KMS-11 (cell line): ENCODE data around the gene CSRNP3.

Source experiments
- H2AFZ ChIP-seq: fragments of 200-600 bp; sonication (generic); 2 replicates; pipeline ENCODE4 v1.6.1; 2016; ENCODE audit warnings: antibody characterized with exemption, mixed run types, low read depth
- H3K27ac ChIP-seq: fragments of 200-600 bp; sonication (generic); 2 replicates; pipeline ENCODE4 v1.6.1; 2016; ENCODE audit warnings: mild to moderate bottlenecking, mixed run types
- H3K27me3 ChIP-seq: fragments of 200-600 bp; sonication (generic); 2 replicates; pipeline ENCODE4 v1.6.1; 2017; ENCODE audit warnings: mild to moderate bottlenecking, low read depth, mixed run types, moderate library complexity; ENCODE audit not compliant: insufficient read depth
- H3K36me3 ChIP-seq: fragments of 200-600 bp; sonication (generic); 2 replicates; pipeline ENCODE4 v1.6.1; 2017; ENCODE audit warnings: mild to moderate bottlenecking, mixed run types; ENCODE audit not compliant: insufficient read depth
- H3K4me1 ChIP-seq: fragments of 200-600 bp; sonication (generic); 2 replicates; pipeline ENCODE4 v1.6.1; 2016; ENCODE audit warnings: mild to moderate bottlenecking, low read depth, mixed run types; ENCODE audit not compliant: poor library complexity, severe bottlenecking
- H3K4me2 ChIP-seq: fragments of 200-600 bp; sonication (generic); 2 replicates; pipeline ENCODE4 v1.7.0; 2016; ENCODE audit warnings: mild to moderate bottlenecking, mixed run types
- H3K4me3 ChIP-seq: fragments of 200-600 bp; sonication (generic); IDR thresholded peaks from 2 replicates; pipeline ENCODE4 v1.6.1; 2017; ENCODE audit warnings: low read depth, low read length, mixed read lengths; ENCODE audit not compliant: insufficient read depth
- H3K79me2 ChIP-seq: fragments of 200-600 bp; sonication (generic); 2 replicates; pipeline ENCODE4 v1.6.1; 2016; ENCODE audit warnings: low read depth, mixed run types; ENCODE audit not compliant: insufficient read depth
- H3K9ac ChIP-seq: fragments of 200-600 bp; sonication (generic); 2 replicates; pipeline ENCODE4 v1.6.1; 2016; ENCODE audit warnings: mild to moderate bottlenecking, mixed run types
- H4K20me1 ChIP-seq: fragments of 200-600 bp; sonication (generic); 2 replicates; pipeline ENCODE4 v1.6.1; 2016; ENCODE audit warnings: mild to moderate bottlenecking, mixed run types; ENCODE audit not compliant: insufficient read depth
- TF ChIP-seq, protein P1 (sequence below): fragments of 200-600 bp; sonication (generic); conservative IDR thresholded peaks from 2 replicates; pipeline ENCODE4 v1.6.1; 2017; ENCODE audit warnings: low read depth, mild to moderate bottlenecking, antibody characterized with exemption, low read length, moderate library complexity, mixed read lengths

The CSRNP3 gene

DNA sequence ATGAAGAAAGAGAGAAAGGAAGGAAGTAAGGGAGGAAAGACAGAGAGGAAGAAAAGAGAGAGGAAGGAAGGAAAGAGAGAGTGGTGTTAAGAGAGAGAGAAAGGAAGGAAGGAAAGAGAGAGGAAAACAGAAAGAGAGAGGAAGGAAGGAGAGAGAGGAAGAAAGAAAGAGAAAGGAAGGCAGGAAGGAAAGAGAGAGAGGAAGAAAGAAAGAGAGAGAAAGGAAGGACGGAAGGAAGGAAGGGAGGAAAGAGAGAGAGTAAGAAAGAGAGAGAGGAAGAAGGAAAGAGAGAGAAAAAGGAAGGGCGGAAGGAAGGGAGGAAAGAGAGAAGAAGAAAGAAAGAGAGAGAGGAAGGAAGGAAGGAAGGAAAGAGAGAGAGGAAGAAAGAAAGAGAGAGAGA lies 197.1 kb downstream of the CSRNP3 start:
- Histone ChIP-seq H2AFZ (no peak overlapping the region), H3K27ac (no peak overlapping the region), H3K79me2 (no peaks in the 10 kb centered on the region), H3K36me3 (no peaks in the 10 kb centered on the region), H4K20me1 (no peaks in the 10 kb centered on the region), H3K4me3 (no peak overlapping the region), H3K9ac (no peak overlapping the region), H3K4me2 (no peak overlapping the region), H3K4me1 (no peaks in the 10 kb centered on the region), H3K27me3 (no peaks in the 10 kb centered on the region)
- TF ChIP-seq, protein P1, sequence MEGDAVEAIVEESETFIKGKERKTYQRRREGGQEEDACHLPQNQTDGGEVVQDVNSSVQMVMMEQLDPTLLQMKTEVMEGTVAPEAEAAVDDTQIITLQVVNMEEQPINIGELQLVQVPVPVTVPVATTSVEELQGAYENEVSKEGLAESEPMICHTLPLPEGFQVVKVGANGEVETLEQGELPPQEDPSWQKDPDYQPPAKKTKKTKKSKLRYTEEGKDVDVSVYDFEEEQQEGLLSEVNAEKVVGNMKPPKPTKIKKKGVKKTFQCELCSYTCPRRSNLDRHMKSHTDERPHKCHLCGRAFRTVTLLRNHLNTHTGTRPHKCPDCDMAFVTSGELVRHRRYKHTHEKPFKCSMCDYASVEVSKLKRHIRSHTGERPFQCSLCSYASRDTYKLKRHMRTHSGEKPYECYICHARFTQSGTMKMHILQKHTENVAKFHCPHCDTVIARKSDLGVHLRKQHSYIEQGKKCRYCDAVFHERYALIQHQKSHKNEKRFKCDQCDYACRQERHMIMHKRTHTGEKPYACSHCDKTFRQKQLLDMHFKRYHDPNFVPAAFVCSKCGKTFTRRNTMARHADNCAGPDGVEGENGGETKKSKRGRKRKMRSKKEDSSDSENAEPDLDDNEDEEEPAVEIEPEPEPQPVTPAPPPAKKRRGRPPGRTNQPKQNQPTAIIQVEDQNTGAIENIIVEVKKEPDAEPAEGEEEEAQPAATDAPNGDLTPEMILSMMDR, result no peak

- H3K4me1 ChIP-seq, result no peaks in the 10 kb centered on the region
- TF ChIP-seq, protein P1, result no peak
- H3K9ac ChIP-seq, result no peak overlapping the region
- no peaks in the 10 kb centered on the region for H3K27me3 ChIP-seq
- H3K36me3 ChIP-seq, result no peaks in the 10 kb centered on the region
- H3K4me3 ChIP-seq, result no peak overlapping the region
- no peak overlapping the region for H3K4me2 ChIP-seq
- H3K79me2 ChIP-seq, result no peaks in the 10 kb centered on the region
- H3K27ac ChIP-seq, result no peak overlapping the region
- H2AFZ ChIP-seq, result no peak overlapping the region
- no peaks in the 10 kb centered on the region for H4K20me1 ChIP-seq
Measured at GRCh38 chr2:165667375-165667774, 197.9 kb downstream of the CSRNP3 start.

DNA sequence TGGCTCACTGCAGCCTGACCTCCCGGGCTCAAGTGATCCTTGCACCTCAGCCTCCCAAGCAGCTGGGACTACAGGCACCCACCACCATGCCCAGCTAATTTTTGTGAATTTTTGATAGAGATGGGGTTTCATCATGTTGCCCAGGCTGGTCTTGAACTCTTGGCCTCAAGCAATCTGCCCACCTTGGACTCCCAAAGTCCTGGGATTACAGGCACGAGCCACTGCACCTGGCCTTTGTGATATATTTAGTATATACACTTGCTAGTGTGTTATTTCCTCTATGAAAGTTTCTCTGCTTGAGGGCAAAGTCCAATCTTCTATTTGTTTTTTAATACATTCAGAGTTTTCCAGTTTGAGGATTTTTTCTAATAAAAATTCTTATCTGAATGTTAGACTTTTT lies 205.3 kb downstream of the CSRNP3 start:
- no peak overlapping the region for H3K27ac ChIP-seq
- H3K36me3 ChIP-seq, result no peaks in the 10 kb centered on the region
- no peaks in the 10 kb centered on the region for H3K27me3 ChIP-seq
- H3K4me3 ChIP-seq, result no peak overlapping the region
- H3K79me2 ChIP-seq, result no peaks in the 10 kb centered on the region
- no peaks in the 10 kb centered on the region for H4K20me1 ChIP-seq
- H3K9ac ChIP-seq, result no peak overlapping the region
- no peak overlapping the region for H3K4me2 ChIP-seq
- no peak overlapping the region for H2AFZ ChIP-seq
- TF ChIP-seq, protein P1, result no peak
- no peaks in the 10 kb centered on the region for H3K4me1 ChIP-seq

DNA sequence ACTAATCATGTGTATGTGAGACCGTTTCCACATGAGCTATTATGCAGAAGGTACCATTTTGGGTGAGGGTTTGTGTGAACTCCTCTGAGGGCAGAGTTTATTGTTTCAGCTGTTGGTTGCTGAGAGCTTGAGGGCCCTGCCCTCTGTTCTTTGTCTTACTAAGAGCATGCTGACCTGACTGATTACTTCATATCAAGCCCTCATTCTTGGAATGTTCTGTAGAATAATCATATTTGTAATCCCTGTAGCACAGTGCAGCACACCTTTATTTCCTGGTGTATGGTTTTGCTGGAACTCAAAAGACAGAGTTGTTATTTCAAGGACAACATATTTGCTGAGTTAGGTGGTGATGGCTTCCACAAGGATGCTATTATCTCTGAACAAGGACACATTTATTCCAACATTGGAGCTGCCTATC lies 206.1 kb downstream of the CSRNP3 start:
- no peak overlapping the region for H3K4me2 ChIP-seq
- H3K27me3 ChIP-seq, result no peaks in the 10 kb centered on the region
- H3K9ac ChIP-seq, result no peak overlapping the region
- H4K20me1 ChIP-seq, result no peaks in the 10 kb centered on the region
- no peak overlapping the region for H3K27ac ChIP-seq
- H3K36me3 ChIP-seq, result no peaks in the 10 kb centered on the region
- TF ChIP-seq, protein P1, result no peak
- H3K4me3 ChIP-seq, result no peak overlapping the region
- H3K79me2 ChIP-seq, result no peaks in the 10 kb centered on the region
- peak overlapping the region; percentile 22; the same call in 1 of the 2 replicates for H2AFZ ChIP-seq
- no peaks in the 10 kb centered on the region for H3K4me1 ChIP-seq
